ENCODE measurements around the gene CCDC92B.

GRCh38 chr17:2700030-2700490 lies 49.4 kb downstream of the CCDC92B start:
- TF ChIP-seq EZH2 (IDR thresholded peaks at IDR 0.05) (no peak), CTCF (IDR thresholded peaks at IDR 0.05) (no peak)

Measured in neural progenitor cell (in vitro differentiated cells).